NCI-H510A treated with DMSO at 0.1 percent for 48 hours (cell line): ENCODE data around the gene RNF213.
"Not testable (repeated sequence)": the region's sequence is repeated elsewhere in the genome, so short reads cannot be mapped to it uniquely, and the experiment has no call there.

Experiments used
- DNase-seq: peaks from one replicate; lab custom pipeline; 2025; lab: John Stamatoyannopoulos, UW

Gene RNF213

DNA sequence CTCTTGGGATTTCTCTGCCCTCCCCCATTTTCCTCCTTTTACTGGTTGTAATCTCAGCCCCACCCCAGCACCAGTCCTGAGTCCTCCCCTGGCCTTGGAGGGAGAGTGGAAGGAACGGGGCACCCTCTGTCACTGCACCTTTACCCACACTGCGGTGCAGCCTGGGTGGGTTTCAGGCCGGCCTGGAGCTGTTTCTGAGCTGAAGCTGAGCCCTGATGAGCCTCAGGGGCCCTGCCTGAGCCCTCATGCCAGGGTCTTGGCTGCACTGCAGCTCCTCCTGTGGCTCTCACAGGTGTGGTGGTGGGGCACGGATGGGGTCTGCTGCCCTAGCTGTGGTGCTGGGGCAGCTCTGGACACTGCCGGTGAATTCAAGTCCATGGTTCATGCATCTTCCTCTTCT, 34.5 kb downstream of the RNF213 start:
- no peak for DNase-seq

DNA sequence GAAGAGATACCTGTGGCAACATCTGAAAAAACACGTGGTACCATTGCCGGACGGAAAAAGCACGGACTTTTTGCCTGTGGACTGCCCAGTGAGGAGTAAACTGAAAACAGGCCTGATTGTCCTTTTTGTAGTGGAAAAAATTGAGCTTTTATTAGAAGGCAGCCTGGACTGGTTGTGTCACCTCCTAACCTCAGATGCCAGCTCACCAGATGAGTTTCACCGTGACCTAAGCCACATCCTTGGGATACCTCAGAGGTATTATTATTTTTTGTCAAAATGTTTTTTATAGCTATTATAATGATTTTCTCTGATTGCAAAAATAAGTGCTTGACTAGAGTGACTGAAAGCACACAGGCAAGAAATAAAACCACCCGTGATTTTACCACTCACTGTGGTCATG, 34.9 kb downstream of the RNF213 start:
- DNase-seq: no peak

DNA sequence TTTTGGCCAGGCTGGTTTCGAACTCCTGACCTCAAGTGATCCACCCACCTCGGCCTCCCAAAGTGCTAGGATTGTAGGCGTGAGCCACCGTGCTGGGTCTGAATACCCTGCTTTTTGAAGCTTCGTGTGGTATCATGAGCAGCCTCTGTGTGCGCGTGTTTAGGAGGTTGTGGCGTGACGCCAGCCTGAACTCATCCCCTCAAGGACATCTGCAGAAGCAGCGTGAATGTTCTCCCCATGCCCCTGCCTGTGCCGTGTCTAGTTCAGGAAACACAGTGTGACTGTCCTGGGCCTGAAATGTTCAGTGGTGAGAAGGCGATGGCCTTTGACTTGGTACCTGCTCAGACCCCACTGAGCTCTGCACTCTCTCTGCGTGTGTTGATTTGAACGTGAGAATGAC, 35.6 kb downstream of the RNF213 start:
- DNase-seq: no peak

DNA sequence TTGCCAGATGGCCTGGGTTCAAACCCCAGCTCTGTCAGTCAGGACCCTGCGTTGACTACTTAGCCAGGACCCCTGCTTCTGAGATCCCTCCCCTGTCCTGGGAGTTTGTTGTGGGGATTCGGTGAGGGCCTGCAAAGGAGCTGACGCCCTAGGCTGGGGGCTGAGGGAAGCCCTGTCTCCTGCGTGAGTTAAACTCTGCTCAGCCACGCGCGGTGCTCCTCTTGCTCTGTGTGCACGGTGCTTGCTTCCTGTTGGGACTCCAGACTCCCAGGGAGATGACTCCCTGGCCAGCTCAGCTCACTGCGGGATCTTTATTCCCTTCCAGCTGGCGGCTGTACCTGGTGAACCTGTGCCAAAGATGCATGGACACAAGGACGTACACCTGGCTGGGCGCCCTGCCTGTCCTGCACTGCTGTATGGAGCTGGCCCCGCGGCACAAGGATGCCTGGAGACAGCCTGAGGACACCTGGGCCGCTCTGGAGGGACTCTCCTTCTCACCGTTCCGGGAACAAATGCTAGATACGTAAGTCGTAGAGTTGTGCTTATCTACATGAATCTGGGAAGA, 37.4 kb downstream of the RNF213 start:
- no peak for DNase-seq

DNA sequence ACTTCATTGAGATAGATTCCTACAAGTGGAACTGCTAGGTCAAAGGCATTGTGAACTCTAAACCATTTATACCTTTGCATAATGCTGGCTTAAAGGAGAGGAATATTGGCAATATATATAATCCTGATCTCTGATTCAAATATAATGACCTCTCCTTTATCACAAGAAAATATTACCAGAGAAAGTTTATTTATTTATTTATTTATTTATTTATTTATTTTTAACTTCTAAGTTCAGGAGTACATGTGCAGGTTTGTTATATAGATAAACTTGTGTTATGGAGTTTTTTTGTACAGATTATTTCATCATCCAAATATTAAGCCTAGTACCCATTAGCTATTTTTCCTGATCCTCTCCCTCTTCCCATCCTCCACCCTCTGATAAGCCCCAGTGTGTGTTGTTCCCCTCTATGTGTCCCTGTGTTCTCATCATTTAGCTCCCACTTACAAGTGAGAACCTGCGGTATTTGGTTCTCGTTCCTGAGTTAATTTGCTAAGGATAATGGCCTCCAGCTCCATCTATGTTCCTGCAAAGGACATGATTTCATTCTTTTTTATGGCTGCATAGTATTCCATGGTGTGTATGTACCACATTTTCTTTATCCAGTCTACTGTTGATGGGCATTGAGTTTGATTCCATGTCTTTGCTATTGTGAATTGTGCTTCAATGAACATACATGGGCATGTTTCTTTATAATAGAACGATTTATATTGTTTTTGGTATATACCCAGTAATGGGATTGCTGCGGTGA, 38.9 kb downstream of the RNF213 start:
- not testable (repeated sequence) for DNase-seq

DNA sequence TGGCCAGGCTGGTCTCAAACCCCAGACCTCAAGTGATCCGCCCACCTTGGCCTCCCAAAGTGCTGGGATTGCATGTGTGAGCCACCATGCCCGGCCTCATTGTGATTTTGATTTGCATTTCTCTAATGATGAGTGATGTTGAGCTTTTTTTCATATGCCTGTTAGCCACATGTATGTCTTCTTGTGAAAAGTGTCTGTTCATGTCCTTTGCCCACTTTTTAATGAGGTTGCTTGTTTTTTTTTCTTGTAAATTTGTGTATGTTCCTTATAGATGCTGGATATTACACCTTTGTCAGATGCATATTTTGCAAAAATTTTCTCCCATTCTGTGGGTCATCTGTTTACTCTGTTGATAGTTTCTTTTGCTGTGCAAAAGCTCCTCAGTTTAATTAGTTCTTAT, 40.1 kb downstream of the RNF213 start:
- DNase-seq: not testable (repeated sequence)

DNA sequence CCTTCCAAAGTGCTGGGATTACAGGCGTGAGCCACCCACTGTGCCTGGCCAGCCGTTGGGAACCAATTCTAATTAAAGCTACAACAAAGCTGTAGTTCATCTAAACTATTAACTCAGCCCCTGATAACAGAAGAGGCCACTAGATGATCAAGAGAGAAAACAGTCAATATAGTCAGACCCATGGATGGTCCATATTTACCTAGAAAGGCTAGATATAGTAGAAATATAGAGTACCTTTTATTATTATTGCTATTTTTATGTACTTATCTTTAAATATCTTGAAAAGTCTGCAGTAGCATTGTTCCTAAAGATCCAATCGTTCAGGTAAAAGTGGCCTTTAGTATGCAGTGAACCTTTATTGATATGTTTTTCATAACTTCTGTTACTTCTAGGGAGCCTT, 43.2 kb downstream of the RNF213 start:
- DNase-seq: no peak

DNA sequence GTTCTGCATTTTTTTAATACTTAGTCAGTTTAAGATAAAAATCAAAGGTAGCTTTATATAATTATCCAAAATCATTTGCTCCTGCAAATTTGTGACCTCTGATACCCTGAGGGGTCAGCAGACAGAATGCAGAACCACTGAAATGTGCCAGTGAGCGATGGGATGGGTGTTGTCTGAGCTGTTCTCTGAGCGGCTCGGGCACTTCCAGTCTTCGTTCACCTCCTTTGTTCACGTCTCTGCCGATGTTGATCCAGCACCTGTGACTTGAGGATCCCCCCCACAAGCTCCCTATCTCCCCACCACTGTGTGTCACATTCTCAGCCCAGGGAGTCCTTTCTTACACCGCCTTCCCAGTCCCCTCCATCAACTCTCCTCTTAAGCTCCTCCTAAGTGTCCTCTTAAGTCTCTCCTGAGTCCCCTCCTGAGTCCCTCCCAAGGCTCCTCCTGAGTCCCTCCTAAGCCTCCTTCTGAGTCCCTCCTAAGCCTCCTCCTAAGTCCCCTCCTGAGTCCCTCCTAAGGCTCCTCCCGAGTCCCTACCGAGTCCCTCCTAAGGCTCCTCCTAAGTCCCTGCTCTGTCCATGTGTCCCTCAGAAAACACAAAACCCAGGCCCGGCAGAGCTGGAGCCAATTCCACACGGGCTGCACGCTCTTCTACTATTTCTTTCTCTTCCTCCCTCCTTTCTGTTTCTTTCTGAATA, 47.5 kb downstream of the RNF213 start:
- DNase-seq: no peak

DNA sequence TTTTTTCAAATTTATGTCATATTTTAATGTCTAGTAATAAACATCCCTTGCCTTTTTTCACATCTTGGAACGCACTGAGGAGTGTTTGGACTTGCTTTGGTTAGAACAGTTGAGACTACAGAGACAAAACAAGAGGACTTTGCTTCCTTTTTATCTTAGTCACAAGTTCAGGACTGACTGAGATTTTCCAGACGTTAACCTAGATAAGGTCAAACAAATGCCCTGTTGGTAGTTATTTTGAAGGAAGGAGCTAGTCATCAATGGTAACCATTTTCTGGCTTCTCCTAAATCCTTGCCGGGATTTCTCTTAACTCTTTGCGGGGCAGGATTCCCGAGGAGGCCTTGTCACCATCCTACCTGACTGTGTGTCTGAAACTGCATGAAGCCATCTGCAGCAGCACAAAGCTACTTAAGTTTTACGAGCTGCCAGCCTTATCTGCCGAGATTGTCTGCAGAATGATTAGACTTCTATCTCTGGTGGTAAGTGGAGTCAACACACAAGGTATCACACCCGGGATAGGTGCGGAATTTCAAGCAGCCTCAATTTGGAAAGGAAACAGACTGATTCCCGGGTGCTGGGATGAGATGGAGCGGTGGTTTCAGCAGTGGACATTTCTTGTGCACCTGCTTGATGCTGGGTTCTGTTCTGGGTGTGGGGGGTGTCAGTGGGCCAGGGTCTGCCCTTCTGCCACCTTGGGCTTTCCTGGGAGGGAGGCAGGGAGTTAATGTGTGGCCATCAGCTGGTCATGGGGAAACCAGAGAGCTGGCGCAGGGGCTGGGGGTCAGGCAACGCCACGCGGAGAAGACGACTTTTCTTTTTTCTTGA, 48.3 kb downstream of the RNF213 start:
- DNase-seq: no peak

DNA sequence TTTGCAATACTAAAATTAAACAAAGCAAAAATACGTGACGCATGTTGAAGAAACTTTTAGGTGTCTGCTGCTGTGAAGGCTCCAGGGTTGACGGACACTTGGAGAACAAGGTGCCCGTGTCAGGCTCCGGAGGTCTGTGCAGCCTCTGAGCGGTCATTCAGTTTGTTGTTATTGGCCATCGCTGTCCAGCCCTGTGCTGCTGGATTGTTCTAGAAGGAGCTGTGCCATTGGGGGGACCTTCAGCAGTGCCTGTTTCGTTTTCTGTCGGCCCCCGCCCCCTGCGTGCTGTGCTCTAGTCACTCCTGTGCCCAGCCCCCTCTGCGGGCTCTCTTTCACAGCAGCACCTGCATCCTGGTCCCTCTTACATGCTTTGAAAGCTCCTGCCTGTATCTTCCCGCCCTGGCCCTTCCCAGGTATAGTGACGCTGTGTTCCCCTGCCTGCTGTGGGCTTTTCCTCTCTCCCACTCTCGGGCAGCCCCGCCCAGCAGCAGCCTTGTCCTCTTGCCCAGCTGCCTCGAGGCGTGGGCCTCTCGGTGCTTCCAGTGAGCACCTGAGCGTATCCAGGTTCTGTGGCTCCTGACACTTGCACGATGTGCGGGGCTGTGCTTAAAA, 50.7 kb downstream of the RNF213 start:
- no peak for DNase-seq

DNA sequence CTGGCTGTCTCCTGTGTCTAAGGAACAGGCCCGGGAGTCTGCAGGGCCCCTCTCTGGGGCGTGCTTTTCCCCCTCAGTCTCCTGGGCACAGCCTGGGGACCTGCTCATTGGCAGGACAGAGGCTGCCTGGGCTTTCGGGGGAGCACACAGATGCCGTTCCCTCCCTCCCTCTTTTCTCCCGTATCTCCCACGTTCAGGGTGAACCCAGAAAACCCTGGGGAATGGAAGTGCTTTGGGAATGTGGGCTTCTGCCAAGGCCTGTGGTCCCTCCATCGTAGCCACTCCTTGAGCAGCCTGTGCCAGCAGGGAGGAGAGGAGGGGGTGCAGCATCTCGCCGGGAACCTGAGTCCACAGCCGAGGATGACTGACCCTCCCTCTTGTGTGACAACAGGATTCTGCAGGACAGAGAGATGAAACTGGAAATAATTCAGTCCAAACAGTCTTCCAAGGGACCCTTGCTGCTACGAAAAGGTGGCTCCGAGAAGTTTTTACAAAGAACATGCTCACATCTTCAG, 52.0 kb downstream of the RNF213 start:
- no peak for DNase-seq

DNA sequence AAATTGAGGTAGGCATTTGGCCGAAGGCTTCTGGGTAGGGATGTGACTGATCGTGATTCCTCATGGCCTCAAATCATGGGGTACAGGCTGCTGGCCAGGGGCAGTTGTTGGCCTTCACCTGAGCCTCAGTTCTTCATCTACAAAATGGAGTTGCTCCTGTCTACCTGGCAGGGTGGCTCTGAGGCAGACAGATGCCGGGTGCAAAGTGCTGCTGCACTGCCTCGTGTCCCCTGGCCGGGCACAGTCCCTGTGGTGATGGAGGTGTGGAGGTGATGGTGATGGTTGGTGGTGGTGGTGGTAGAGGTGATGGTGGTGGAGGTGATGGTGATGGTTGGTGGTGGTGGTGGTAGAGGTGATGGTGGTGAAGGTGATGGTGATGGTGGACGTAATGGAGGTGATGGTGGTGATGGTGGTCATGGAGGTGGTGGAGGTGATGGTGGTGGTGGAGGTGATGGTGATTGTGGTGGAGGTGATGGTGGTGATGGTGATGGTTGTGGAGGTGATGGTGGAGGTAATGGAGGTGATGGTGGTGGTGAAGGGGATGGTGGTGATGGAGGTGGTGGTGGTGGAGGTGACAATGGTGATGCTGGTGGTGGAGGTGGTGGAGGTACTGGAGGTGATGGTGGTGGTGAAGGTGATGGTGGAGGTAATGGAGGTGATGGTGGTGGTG, 52.6 kb downstream of the RNF213 start:
- no peak for DNase-seq

DNA sequence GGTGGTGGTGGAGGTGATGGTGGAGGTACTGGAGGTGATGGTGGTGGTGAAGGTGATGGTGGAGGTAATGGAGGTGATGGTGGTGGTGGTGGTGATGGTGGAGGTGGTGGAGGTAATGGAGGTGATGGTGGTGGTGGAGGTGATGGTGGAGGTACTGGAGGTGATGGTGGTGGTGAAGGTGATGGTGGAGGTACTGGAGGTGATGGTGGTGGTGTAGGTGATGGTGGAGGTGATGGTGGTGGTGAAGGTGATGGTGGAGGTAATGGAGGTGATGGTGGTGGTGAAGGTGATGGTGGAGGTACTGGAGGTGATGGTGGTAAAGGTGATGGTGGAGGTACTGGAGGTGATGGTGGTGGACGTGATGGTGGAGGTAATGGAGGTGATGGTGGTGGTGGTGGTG, 53.3 kb downstream of the RNF213 start:
- DNase-seq: not testable (repeated sequence)

DNA sequence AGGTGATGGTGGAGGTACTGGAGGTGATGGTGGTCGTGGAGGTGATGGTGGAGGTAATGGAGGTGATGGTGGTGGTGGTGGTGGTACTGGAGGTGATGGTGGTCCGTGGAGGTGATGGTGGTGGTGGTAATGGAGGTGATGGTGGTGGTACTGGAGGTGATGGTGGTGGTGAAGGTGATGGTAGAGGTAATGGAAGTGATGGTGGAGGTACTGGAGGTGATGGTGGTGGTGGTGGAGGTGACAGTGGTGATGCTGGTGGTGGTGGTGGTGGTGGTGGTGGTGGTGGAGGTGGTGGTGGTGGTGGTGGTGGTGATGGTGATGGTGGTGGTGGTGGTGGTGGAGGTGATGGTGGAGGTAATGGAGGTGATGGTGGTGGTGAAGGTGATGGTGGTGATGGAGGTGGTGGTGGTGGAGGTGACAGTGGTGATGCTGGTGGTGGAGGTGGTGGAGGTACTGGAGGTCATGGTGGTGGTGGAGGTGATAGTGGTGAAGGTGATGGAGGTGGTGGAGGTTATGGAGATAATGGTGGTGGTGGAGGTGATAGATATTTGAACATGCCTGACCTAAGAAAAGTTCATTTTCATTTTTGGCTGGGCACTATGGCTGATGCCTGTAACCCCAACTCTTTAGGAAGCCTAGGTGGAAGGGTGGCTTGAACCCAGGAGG, 55.0 kb downstream of the RNF213 start:
- DNase-seq: no peak

DNA sequence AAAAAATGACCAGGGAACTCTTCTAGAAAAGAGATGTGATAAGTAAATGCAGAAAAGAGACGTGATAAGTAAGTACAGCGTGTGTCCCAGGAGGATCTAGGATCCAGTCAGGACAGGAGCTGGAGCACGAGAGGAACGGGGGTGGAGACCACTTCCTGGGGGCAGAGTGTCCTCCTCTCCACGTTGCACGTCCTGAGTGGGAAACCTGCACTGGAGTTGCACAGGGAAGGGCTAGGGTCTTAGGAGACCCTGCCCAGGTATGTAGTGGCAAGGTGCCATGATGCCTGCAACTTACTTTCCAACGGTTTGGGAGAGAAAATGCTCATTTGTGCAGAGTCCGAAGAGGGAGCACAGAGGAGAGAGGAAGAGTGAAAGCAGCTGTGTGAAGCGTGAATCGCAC, 55.8 kb downstream of the RNF213 start:
- DNase-seq: no peak

DNA sequence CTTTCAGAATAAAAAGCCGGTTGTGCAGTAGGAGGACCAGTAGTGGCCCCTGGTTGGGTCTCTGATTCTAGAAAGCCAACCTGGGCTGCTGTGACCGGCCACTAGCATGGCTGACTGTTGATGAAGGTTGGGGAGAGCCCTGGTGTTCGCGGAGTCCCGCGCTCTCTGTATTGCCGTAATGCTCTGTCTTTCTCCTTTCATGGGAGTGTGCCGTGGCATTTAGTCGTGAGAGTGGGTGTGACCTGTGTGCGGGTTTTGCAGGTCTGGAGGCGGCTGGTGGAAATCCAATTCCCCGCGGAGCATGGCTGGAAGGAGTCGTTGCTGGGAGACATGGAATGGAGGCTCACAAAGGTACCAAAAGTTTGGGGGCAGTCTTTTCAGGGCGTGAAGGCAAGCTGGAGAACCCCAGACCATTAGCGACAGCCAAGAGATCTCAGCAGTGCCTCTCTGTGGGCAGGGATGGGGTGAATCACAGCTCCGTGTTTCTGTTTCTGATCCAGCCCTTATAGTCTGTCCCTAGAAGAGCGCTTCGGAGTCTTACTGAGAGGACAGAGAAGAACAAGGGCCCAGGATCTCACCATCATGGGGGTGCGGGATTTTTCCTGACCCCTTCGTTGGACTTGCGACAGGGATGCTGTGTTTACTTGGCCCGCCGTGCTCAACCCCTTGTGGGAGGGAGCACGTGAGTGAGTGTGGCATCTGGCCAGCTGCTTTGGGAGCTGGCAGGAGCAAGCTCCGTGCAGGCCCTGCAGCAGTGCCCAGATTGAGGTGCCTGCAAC, 56.5 kb downstream of the RNF213 start:
- DNase-seq: no peak

DNA sequence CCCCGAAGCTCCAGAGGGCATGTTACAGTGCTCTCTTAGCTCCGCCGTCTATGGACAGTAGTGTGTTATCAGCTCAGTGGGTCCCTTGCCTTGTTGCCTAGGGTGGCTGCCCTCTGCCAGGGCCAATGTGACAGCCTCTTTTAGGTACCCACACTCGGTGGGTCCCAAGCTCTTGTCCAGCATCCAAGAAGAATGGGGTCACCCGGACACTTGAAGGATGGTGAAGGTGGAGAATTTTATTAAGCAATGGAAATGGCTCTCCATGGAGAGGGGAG, 57.0 kb downstream of the RNF213 start:
- DNase-seq: no peak

DNA sequence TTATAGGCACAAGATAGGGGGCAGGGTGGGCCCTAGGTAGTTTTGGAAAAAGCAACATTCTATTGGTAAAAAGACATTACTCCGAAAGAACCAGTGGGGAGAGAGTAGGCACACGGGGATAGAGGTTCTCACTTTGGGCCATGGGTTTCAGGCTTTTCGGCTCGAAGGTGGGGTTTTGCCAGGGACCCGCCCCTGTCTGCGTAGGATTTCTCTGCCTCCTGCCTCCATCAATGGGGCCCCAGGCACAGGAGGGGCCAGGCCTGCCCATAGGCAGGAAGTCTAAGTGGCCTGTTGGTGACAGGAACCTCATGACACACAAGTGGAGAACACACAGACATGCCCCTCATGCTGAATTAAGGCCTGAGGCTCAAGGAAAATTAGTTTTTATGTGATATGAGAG, 57.5 kb downstream of the RNF213 start:
- no peak for DNase-seq

DNA sequence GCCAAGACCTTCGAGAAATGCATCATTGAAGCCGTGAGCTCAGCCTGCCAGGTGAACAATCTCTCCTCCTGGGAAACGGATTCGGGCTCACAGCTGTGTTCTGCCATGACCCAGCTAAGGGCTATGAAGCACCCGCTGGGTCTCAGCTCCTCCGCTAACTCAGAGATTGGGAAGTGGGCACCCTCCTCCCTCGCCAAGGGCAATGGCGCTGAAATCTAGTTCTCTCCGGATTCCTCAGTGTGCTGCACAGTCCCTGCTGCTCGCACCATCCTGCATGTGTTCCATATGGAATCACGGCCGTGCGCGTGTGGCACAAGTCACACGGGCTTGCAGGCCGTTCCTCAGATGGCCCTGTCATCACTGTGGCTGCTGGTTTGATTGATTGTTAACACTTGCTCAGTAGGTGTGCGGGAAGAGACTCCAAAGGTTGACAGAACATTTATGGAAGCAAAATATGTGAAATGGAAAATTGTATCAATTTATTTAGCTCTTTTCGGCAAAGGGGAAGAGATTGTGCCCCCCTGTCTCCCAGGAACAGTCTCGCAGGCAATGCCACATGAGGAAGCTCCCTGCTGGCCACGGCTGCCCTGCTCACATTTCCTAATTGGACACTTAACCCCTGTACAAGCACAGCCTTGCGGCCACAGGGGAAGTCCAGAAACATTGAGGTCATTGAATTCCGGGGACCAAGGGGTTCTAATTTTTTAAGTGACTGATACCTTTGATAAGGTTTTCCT, 58.8 kb downstream of the RNF213 start:
- no peak for DNase-seq

DNA sequence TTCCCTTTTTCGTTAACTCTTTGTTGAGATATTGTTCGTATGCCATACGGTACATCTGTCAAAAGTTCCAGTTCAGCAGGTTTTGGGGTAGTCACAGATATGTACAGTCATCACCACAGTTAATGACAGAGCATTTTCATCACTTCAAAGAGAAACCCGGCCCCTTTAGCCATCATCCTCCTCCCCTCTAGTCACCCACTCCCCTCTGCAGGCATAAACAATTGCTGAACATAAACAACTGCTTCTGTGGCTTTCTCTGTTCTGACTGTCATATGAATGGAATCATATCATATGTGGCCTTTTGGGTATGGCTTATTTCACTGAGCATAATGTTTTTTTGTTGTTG, 59.3 kb downstream of the RNF213 start:
- DNase-seq: no peak
